Neuronal stem cell (in vitro differentiated cells): ENCODE measurements around the gene MACC1.

Experiments
- DNase-seq: peaks from one replicate; pipeline ENCODE4 v3.0.0-alpha.2; 2013; ENCODE audit warnings: low spot score
- H2AFZ ChIP-seq: one replicate; pipeline ENCODE4 v1.6.1; 2013; ENCODE audit warnings: mild to moderate bottlenecking, low read length, inconsistent platforms
- H2AK5ac ChIP-seq: 2 replicates; pipeline ENCODE4 v1.6.1; 2013; ENCODE audit warnings: low read depth, mild to moderate bottlenecking, inconsistent platforms, low read length, moderate library complexity, mixed read lengths
- H2BK120ac ChIP-seq: 2 replicates; pipeline ENCODE4 v1.6.1; 2013; ENCODE audit warnings: low read depth, mild to moderate bottlenecking, inconsistent platforms, low read length, moderate library complexity, mixed read lengths
- H2BK12ac ChIP-seq: one replicate; pipeline ENCODE4 v1.6.1; 2013; ENCODE audit warnings: low read length, inconsistent platforms
- H2BK15ac ChIP-seq: 2 replicates; pipeline ENCODE4 v1.6.1; 2013; ENCODE audit warnings: mild to moderate bottlenecking, low read length, inconsistent platforms, mixed read lengths
- H2BK5ac ChIP-seq: one replicate; pipeline ENCODE4 v1.6.1; 2013; ENCODE audit warnings: inconsistent platforms, mild to moderate bottlenecking, low read length, moderate library complexity
- H3K14ac ChIP-seq: one replicate; pipeline ENCODE4 v1.6.1; 2013; ENCODE audit warnings: low read length, inconsistent platforms
- H3K18ac ChIP-seq: 2 replicates; pipeline ENCODE4 v1.6.1; 2013; ENCODE audit warnings: low read length, inconsistent platforms
- H3K23ac ChIP-seq: 2 replicates; pipeline ENCODE4 v1.6.1; 2013; ENCODE audit warnings: low read depth, mild to moderate bottlenecking, mixed read lengths, low read length, inconsistent platforms; ENCODE audit not compliant: poor library complexity
- H3K27ac ChIP-seq: replicated peaks from 3 replicates; pipeline ENCODE4 v1.5.1; 2013; ENCODE audit warnings: low read length, inconsistent platforms
- H3K27me3 ChIP-seq, 3 experiments: 2 replicates each; pipeline ENCODE4 v1.6.1; 2013; ENCODE audit warnings: low read length in 3 of 3, mild to moderate bottlenecking in 2 of 3, inconsistent platforms in 1 of 3, low read depth in 1 of 3, mixed read lengths in 1 of 3, moderate library complexity in 1 of 3; ENCODE audit not compliant: control insufficient read depth in 3 of 3, insufficient read depth in 3 of 3
- H3K36me3 ChIP-seq, 2 donors: replicated peaks in 1 of 2; 2 replicates each; pipeline ENCODE4 v1.6.1; 2013; ENCODE audit warnings: low read length in 2 of 2; ENCODE audit not compliant: control insufficient read depth in 2 of 2, insufficient read depth in 2 of 2
- H3K4ac ChIP-seq: 2 replicates; pipeline ENCODE4 v1.6.1; 2013; ENCODE audit warnings: inconsistent platforms, mild to moderate bottlenecking, low read length, moderate library complexity
- H3K4me1 ChIP-seq, 2 donors: 1 replicate in 1 of 2; 2 replicates in 1 of 2; pipeline ENCODE4 v1.6.1; 2013; ENCODE audit warnings: low read length in 2 of 2, low read depth in 1 of 2; ENCODE audit not compliant: control insufficient read depth in 2 of 2, insufficient read depth in 1 of 2
- H3K4me2 ChIP-seq: one replicate; pipeline ENCODE4 v1.6.1; 2013; ENCODE audit warnings: mild to moderate bottlenecking, low read length, inconsistent platforms; ENCODE audit not compliant: insufficient read depth, poor library complexity, severe bottlenecking
- H3K4me3 ChIP-seq, 2 donors: 2 replicates each; pipeline ENCODE4 v1.5.1; 2013; ENCODE audit warnings: low read length in 2 of 2, mild to moderate bottlenecking in 2 of 2, inconsistent platforms in 1 of 2, moderate library complexity in 1 of 2
- H3K79me1 ChIP-seq: one replicate; pipeline ENCODE4 v1.6.1; 2013; ENCODE audit warnings: low read depth, mild to moderate bottlenecking, inconsistent platforms, low read length, moderate library complexity
- H3K9ac ChIP-seq: one replicate; pipeline ENCODE4 v1.6.1; 2013; ENCODE audit warnings: mild to moderate bottlenecking, low read depth, low read length, inconsistent platforms; ENCODE audit not compliant: poor library complexity
- H3K9me3 ChIP-seq, 2 donors: replicated peaks in 1 of 2; 2 replicates each; pipeline versions ENCODE3 to v1.6.1; 2013; ENCODE audit warnings: low read length in 2 of 2, mild to moderate bottlenecking in 2 of 2, inconsistent platforms in 1 of 2, low read depth in 1 of 2, mixed read lengths in 1 of 2, moderate library complexity in 1 of 2; ENCODE audit not compliant: control insufficient read depth in 2 of 2, insufficient read depth in 1 of 2
- H4K8ac ChIP-seq: one replicate; pipeline ENCODE4 v1.6.1; 2013; ENCODE audit warnings: low read depth, mild to moderate bottlenecking, inconsistent platforms, low read length, moderate library complexity
- H4K91ac ChIP-seq: one replicate; pipeline ENCODE4 v1.6.1; 2013; ENCODE audit warnings: low read length, low read depth, mild to moderate bottlenecking, inconsistent platforms; ENCODE audit not compliant: poor library complexity
- WGBS, 2 donors: extraction: QIAGEN DNeasy Blood & Tissue Kit; methylation state at CpG; one replicate each; pipeline ENCODE4 v1.1.7; 2013; ENCODE audit warnings: missing lambda C conversion rate in 2 of 2, mixed read lengths in 1 of 2; ENCODE audit not compliant: insufficient read length in 2 of 2, insufficient replicate concordance in 1 of 2; ENCODE audit errors: extremely low coverage in 2 of 2; 5-methylcytosine and 5-hydroxymethylcytosine counted together

Gene MACC1

GRCh38 chr7:20157456-20157855 lies 59.7 kb downstream of the MACC1 start:
- H3K4me2 ChIP-seq: no peak overlapping the region

GRCh38 chr7:20153999-20154398 lies 63.2 kb downstream of the MACC1 start:
- H4K8ac ChIP-seq: no peak overlapping the region
- H3K14ac ChIP-seq: no peak overlapping the region
- no peak overlapping the region for H2BK12ac ChIP-seq
- no CpG with 5 or more reads among the region's 5 CpGs for WGBS, 2 donors
- H3K4ac ChIP-seq: no peak overlapping the region
- H4K91ac ChIP-seq: no peak overlapping the region
- H3K27me3 ChIP-seq: no peaks in the 10 kb centered on the region
- no peak overlapping the region for H3K4me2 ChIP-seq
- H2AFZ ChIP-seq: peak overlapping the region; percentile 9
- no peak overlapping the region for H3K23ac ChIP-seq
- no peak for DNase-seq
- H3K79me1 ChIP-seq: no peaks in the 10 kb centered on the region
- H3K9ac ChIP-seq: no peak overlapping the region
- H3K27ac ChIP-seq: no peak overlapping the region
- H2AK5ac ChIP-seq: no peak overlapping the region
- no peaks in the 10 kb centered on the region for H3K9me3 ChIP-seq
- no peak overlapping the region for H3K18ac ChIP-seq
- H3K36me3 ChIP-seq: no peaks in the 10 kb centered on the region
- no peaks in the 10 kb centered on the region for H3K4me1 ChIP-seq
- no peak overlapping the region for H2BK5ac ChIP-seq
- H2BK120ac ChIP-seq: no peak overlapping the region
- no peak overlapping the region for H3K4me3 ChIP-seq
- no peak overlapping the region for H2BK15ac ChIP-seq

More at GRCh38 chr7:20157456-20157855, 59.7 kb downstream of the MACC1 start:
- Histone ChIP-seq H4K8ac (no peak overlapping the region), H3K9ac (no peak overlapping the region), H4K91ac (no peak overlapping the region), H3K79me1 (no peaks in the 10 kb centered on the region), H3K18ac (no peak overlapping the region), H2BK120ac (no peak overlapping the region), H3K23ac (no peak overlapping the region), H2AFZ (no peak overlapping the region), H3K36me3 (no peaks in the 10 kb centered on the region), H2AK5ac (no peak overlapping the region), H3K27ac (no peak overlapping the region), H3K4me1 (no peaks in the 10 kb centered on the region), H3K9me3 (no peaks in the 10 kb centered on the region), H2BK15ac (no peak overlapping the region), H2BK5ac (no peak overlapping the region), H3K14ac (no peak overlapping the region), H3K4me3 (no peak overlapping the region), H3K27me3 (no peaks in the 10 kb centered on the region), H2BK12ac (no peak overlapping the region), H3K4ac (no peak overlapping the region)
- WGBS, 2 donors: no CpG with 5 or more reads among the region's 3 CpGs
- no peak for DNase-seq

DNA sequence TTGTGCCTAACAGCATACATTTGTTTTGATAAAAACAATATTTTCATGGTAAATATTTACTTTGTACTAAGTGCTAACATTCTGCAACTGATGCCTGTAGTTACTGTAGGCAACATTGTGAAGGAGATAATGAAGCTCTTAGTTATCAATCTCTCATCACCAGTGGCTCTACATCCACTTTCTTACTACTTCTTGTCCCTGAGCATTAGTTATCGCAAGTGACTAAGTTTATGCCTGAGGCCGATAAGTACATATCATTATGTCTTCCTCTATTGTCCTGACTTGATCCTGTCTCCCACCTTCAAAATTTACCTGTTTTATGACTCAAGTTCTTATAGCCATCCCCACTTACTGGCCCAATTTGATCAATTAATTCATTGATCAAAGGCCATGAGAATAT lies 63.6 kb downstream of the MACC1 start:
- Histone ChIP-seq H2AK5ac (no peak overlapping the region), H3K79me1 (no peaks in the 10 kb centered on the region), H2BK15ac (no peak overlapping the region), H3K23ac (no peak overlapping the region), H3K9ac (no peak overlapping the region), H4K8ac (no peak overlapping the region), H3K4me2 (no peak overlapping the region), H3K18ac (no peak overlapping the region), H3K9me3 (no peaks in the 10 kb centered on the region), H2BK12ac (no peak overlapping the region), H3K4me1 (no peaks in the 10 kb centered on the region), H3K4me3 (no peak overlapping the region), H3K14ac (no peak overlapping the region), H2AFZ (no peak overlapping the region), H3K27ac (no peak overlapping the region), H2BK120ac (no peak overlapping the region), H3K36me3 (no peaks in the 10 kb centered on the region), H3K27me3 (no peaks in the 10 kb centered on the region), H3K4ac (no peak overlapping the region), H4K91ac (no peak overlapping the region), H2BK5ac (no peak overlapping the region)
- whole genome bisulfite sequencing, 2 donors: no CpG with 5 or more reads among the region's 2 CpGs
- DNase-seq: no peak

GRCh38 chr7:20152511-20152910 lies 64.7 kb downstream of the MACC1 start:
- Histone ChIP-seq H3K4me2 (no peak overlapping the region), H3K79me1 (no peaks in the 10 kb centered on the region), H3K9ac (no peak overlapping the region), H3K4me1 (no peaks in the 10 kb centered on the region), H3K4me3 (no peak overlapping the region), H2BK15ac (no peak overlapping the region), H3K9me3 (no peaks in the 10 kb centered on the region), H3K4ac (no peak overlapping the region), H2AK5ac (no peak overlapping the region), H3K23ac (no peak overlapping the region), H2BK120ac (no peak overlapping the region), H2BK12ac (no peak overlapping the region), H2BK5ac (no peak overlapping the region), H3K18ac (no peak overlapping the region), H3K27ac (no peak overlapping the region), H3K36me3 (no peaks in the 10 kb centered on the region), H4K91ac (no peak overlapping the region), H3K27me3 (no peaks in the 10 kb centered on the region), H4K8ac (no peak overlapping the region), H3K14ac (no peak overlapping the region), H2AFZ (no peak overlapping the region)
- no peak for DNase-seq
